GM10248 (cell line): ENCODE measurements around the gene TEAD1.

Experiments
- CTCF ChIA-PET: fragments of 300-600 bp; sonication (Branson Sonifier 250); formaldehyde crosslinking; extraction: SDS; loops from one replicate; lab custom pipeline; 2021; ENCODE audit warnings: antibody characterized with exemption; lab: Yijun Ruan, JAX
- POLR2A ChIA-PET: fragments of 350-650 bp; sonication (Branson Sonifier 250); formaldehyde crosslinking; extraction: SDS; loops from one replicate; lab custom pipeline; 2020; ENCODE audit warnings: antibody characterized with exemption; lab: Yijun Ruan, JAX
- DNase-seq: peaks from one replicate; pipeline ENCODE4 v3.0.0; 2012; ENCODE audit errors: extremely low spot score
- CTCF ChIP-seq: IDR thresholded peaks from 2 replicates; pipeline ENCODE4 v1.5.1; 2012; ENCODE audit warnings: mild to moderate bottlenecking, low read depth; ENCODE audit errors: extremely low read depth, missing control alignments, control extremely low read depth

The TEAD1 gene

DNA sequence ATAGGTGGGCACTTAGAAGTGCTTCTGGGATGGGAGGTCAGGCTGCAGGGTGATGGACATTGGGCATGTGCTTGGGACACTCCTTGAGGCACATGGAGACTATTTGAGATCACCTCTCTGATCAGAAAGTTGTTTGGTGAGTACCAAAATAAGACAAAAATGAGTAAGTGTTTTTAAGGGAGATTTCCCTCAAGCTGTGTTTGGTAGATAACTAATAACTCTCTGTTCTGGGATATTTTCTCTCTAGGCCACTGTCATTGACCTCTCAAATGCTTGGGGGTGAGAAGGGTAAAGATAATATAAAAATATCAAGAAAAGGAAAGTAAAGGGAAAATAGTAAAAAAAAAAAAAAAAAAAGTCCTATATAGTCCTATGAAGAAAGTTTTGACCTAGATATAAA lies 117.8 kb downstream of the TEAD1 start:
- no peak for TF ChIP-seq CTCF
- DNase-seq: no peak
- CTCF ChIA-PET: no interaction called here
- POLR2A ChIA-PET: no interaction called here

GRCh38 chr11:12792590-12792989 lies 118.4 kb downstream of the TEAD1 start:
- POLR2A ChIA-PET: no interaction called here
- TF ChIP-seq CTCF: no peak
- CTCF ChIA-PET: no interaction called here
- DNase-seq: no peak

DNA sequence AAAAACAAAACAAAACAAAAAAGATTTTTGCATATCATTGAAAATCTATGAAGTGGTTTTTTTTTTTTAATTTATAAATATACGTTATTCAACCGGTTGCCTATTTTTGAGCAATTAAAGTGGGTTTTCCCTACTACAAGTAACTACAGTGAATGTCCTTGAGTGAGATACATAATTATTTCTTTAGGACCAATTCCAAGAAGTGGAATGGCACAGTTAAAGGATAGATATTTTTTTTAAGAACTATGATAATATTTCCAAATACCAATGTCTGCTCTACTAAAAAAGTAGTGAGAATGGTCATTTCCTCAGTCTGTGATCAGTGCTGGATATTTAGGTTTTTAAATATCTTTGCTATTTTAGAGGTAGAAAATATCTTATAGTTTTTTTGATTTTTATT lies 118.8 kb downstream of the TEAD1 start:
- POLR2A ChIA-PET: no interaction called here
- CTCF ChIA-PET: no interaction called here
- DNase-seq: no peak
- TF ChIP-seq CTCF: no peak

GRCh38 chr11:12793506-12793905 lies 119.3 kb downstream of the TEAD1 start:
- ChIA-PET POLR2A (no interaction called here), CTCF (no interaction called here)
- TF ChIP-seq CTCF: no peak
- DNase-seq: no peak

- no peak for TF ChIP-seq CTCF
- no peak for DNase-seq
- POLR2A ChIA-PET: no interaction called here
- CTCF ChIA-PET: interaction anchor here (1.0 kb wide), 1 partner anchor 9 kb away, joined by 3 read pairs; no protein-coding TSS in a partner anchor
Measured at GRCh38 chr11:12794576-12795230, 120.5 kb downstream of the TEAD1 start.

GRCh38 chr11:12797996-12798395 lies 123.8 kb downstream of the TEAD1 start:
- POLR2A ChIA-PET: no interaction called here
- CTCF ChIA-PET: interaction anchor here (1.4 kb wide), 1 partner anchor 16 kb away, joined by 3 read pairs; no protein-coding TSS in a partner anchor
- no peak for TF ChIP-seq CTCF
- DNase-seq: no peak
